ENCODE data around the gene TNS4.

The TNS4 gene

GRCh38 chr17:40454613-40454995 lies 46.8 kb downstream of the TNS4 start:
- no peak for DNase-seq

GRCh38 chr17:40453881-40454612 lies 47.4 kb downstream of the TNS4 start:
- no peak for DNase-seq

- DNase-seq = no peak
Measured at GRCh38 chr17:40452921-40453378, 48.5 kb downstream of the TNS4 start.

GRCh38 chr17:40452216-40452787 lies 49.1 kb downstream of the TNS4 start:
- no peak for DNase-seq

- DNase-seq = no peak
Measured at GRCh38 chr17:40451420-40451819, 50.0 kb downstream of the TNS4 start.

- DNase-seq = peak; percentile 46
Measured at GRCh38 chr17:40450175-40450574, 51.2 kb downstream of the TNS4 start.

- peak; percentile 40 for DNase-seq
Measured at GRCh38 chr17:40448639-40449261, 52.7 kb downstream of the TNS4 start.

GRCh38 chr17:40448213-40448638 lies 53.2 kb downstream of the TNS4 start:
- DNase-seq = peak; percentile 65

GRCh38 chr17:40447806-40448205 lies 53.6 kb downstream of the TNS4 start:
- DNase-seq = no peak

GRCh38 chr17:40447148-40447644 lies 54.2 kb downstream of the TNS4 start:
- no peak for DNase-seq

GRCh38 chr17:40445751-40446468 lies 55.5 kb downstream of the TNS4 start:
- DNase-seq = no peak

GRCh38 chr17:40443988-40444899 lies 57.2 kb downstream of the TNS4 start:
- no peak for DNase-seq

GRCh38 chr17:40443196-40443987 lies 58.0 kb downstream of the TNS4 start, which contains the start of gene IGFBP4:
TSS of gene IGFBP4 (plus strand) at chr17:40443450. CDS start at chr17:40443736, 286 bp downstream.
- DNase-seq = peak; percentile 86

GRCh38 chr17:40442392-40443195 lies 58.8 kb downstream of the TNS4 start:
- no peak for DNase-seq

GRCh38 chr17:40440166-40440565 lies 61.3 kb downstream of the TNS4 start:
- DNase-seq = no peak

- peak; percentile 41 for DNase-seq
Measured at GRCh38 chr17:40437095-40437732, 64.2 kb downstream of the TNS4 start.

GRCh38 chr17:40436636-40437035 lies 64.8 kb downstream of the TNS4 start:
- no peak for DNase-seq

GRCh38 chr17:40433551-40434415 lies 67.6 kb downstream of the TNS4 start:
- DNase-seq = no peak
